Activated T-cell treated with anti-CD3 and anti-CD28 coated beads, Interleukin-2, amount 50 U/mL, for 24 hours (primary cell): ENCODE measurements around the gene CLASP1.
"Not testable (repeated sequence)": the region's sequence is repeated elsewhere in the genome, so short reads cannot be mapped to it uniquely, and the experiment has no call there.

Source experiments
- DNase-seq: peaks from one replicate; pipeline ENCODE4 v3.0.0-alpha.2; 2020
- H3K27ac Mint-ChIP-seq: 2 replicates; pipeline ENCODE4 v1.8.0; 2020; ENCODE audit warnings: mild to moderate bottlenecking, mixed read lengths
- H3K27me3 Mint-ChIP-seq: 2 replicates; pipeline ENCODE4 v1.8.0; 2020; ENCODE audit warnings: mixed read lengths
- H3K36me3 Mint-ChIP-seq: 2 replicates; pipeline ENCODE4 v1.8.0; 2020; ENCODE audit warnings: low read depth, mixed read lengths
- H3K4me1 Mint-ChIP-seq: 2 replicates; pipeline ENCODE4 v1.8.0; 2020; ENCODE audit warnings: low read depth, mixed read lengths
- H3K4me3 Mint-ChIP-seq: 2 replicates; pipeline ENCODE4 v1.8.0; 2020; ENCODE audit warnings: mild to moderate bottlenecking, moderate library complexity, mixed read lengths
- H3K9me3 Mint-ChIP-seq: 2 replicates; pipeline ENCODE4 v1.8.0; 2020; ENCODE audit warnings: mixed read lengths

The CLASP1 gene

DNA sequence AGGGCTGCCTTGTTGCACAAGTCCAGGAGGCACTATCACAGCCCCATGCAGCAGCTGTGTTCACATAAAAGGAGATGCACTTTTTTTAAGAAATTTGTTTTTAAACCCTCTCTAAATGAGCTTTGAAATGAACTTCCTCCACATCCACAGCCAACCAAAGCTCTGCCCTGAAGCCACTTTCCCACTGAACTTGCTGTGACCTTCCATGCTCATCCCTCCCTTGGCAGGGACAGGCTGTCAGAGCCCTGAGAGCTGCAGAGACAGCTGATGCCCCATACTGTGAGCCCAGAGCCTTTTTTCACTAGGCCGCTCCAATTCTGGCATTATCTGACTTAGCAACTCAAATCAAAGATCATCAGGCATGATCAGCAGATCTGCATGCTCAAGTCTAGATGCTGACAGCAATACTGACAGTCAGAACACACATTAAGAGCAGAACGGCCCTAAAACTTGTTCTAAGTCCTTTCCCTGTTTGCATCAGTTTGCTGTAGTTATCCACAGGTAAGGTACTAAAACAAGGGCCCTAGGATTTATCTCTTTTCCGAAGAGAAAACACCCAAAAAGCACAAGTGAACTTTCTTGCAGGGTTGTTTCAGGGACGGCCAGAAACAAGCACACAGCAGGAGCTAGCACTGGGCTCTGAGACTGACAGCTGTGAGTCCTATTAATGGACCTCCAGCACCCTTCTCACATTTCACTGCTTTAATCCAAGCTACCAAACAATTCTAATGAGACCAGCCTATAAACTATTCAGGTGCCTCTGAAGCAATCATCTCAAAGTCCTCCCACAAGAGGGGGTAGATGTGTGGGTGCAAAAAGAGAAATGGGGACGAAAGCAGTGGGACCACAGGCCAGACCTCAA lies 83.6 kb downstream of the CLASP1 start:
- peaks cover 25% of the 10 kb centered on the region for H3K36me3 Mint-ChIP-seq
- H3K27ac Mint-ChIP-seq: peak overlapping the region; percentile 74
- no peak for DNase-seq
- peaks cover 82% of the 10 kb centered on the region for H3K4me1 Mint-ChIP-seq
- H3K27me3 Mint-ChIP-seq: no peaks in the 10 kb centered on the region
- no peak overlapping the region for H3K4me3 Mint-ChIP-seq
- peaks cover 10% of the 10 kb centered on the region for H3K9me3 Mint-ChIP-seq

DNA sequence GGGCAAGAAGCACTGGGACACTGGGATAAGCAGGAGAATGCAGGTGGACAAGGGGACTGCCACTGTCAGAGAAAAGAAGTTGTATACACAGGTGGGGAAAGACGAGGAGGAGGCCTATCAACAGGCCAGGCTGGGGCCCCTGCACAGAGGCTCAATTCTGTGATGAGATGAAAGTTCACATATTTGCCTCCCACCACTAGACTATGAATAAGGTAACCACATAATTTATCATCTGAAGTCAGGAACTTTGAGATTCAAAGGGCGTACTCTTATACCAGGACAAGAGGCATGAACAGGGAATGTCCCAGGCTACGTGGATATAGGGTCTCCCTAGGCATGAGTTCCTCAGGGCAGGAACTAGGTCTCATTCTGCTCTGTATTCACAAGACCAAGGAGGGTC lies 84.4 kb downstream of the CLASP1 start:
- H3K4me3 Mint-ChIP-seq: no peak overlapping the region
- H3K9me3 Mint-ChIP-seq: peaks cover 10% of the 10 kb centered on the region
- DNase-seq: no peak
- H3K27me3 Mint-ChIP-seq: no peaks in the 10 kb centered on the region
- H3K27ac Mint-ChIP-seq: peak overlapping the region; percentile 74
- peaks cover 21% of the 10 kb centered on the region for H3K36me3 Mint-ChIP-seq
- peaks cover 81% of the 10 kb centered on the region for H3K4me1 Mint-ChIP-seq

DNA sequence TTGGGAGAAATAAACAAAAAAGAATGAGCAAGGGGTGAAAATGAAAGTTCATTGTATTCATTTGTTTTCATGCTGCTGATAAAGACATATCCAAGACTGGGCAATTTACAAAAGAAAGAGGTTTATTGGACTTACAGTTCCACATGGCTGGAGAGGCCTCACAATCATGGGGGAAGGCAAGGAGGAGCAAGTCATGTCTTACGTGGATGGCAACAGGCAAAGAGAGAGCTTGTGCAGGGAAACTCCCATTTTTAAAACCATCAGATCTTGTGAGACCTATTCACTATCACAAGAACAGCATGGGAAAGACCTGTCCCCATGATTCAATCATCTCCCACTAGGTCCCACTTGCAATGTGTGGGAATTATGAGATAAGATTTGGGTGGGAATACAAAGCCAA lies 85.5 kb downstream of the CLASP1 start:
- H3K4me3 Mint-ChIP-seq, H3K9me3 Mint-ChIP-seq, H3K27ac Mint-ChIP-seq, H3K27me3 Mint-ChIP-seq, DNase-seq: not testable (repeated sequence)
- H3K36me3 Mint-ChIP-seq: peaks cover 19% of the 10 kb centered on the region
- peaks cover 82% of the 10 kb centered on the region for H3K4me1 Mint-ChIP-seq

DNA sequence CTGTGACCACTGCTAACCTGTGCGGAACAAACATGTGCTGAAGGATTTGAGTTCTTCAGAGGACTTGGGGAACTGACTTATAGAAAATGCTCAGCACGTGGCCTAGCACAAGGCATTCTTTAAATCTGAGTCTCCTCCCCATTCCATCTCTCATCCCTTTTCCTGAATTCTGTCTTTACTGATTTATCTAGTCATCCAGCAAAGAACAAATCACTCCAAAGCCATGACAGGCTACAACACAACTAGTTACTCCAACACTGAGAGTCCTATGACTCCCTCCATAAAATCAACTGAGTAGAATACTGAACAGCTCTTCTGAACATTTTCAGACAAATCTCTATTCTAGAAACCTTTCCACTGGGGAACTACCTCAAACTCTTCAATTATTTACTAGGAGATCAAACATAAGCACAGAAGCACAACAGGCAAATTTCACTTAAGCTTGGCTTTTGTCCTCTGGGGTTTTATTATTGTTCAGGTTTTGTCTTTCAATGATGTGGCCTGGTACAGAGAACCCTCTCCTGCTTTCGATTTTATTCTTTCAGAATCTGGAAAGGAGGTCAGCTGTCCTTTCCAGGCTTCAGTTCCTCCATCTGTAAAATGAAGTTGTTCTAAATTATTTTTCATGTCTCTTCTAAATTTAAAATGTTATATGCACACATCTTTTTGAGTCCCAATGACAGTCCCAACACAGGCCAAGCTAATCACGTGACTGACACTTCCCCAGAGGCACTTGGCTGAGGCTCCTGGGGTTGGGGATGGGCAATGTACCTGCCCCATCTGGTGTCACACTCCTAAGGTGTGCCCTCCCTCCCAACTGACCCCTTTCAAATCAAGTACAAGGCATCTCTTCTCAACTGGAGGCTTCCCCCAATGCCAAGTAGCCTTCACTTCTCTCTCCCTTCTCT lies 86.7 kb downstream of the CLASP1 start:
- Mint-ChIP-seq H3K36me3 (peaks cover 19% of the 10 kb centered on the region), H3K4me1 (peaks cover 73% of the 10 kb centered on the region), H3K9me3 (peaks cover 10% of the 10 kb centered on the region), H3K27ac (peak overlapping the region; percentile 54), H3K27me3 (no peaks in the 10 kb centered on the region), H3K4me3 (no peak overlapping the region)
- DNase-seq: no peak

DNA sequence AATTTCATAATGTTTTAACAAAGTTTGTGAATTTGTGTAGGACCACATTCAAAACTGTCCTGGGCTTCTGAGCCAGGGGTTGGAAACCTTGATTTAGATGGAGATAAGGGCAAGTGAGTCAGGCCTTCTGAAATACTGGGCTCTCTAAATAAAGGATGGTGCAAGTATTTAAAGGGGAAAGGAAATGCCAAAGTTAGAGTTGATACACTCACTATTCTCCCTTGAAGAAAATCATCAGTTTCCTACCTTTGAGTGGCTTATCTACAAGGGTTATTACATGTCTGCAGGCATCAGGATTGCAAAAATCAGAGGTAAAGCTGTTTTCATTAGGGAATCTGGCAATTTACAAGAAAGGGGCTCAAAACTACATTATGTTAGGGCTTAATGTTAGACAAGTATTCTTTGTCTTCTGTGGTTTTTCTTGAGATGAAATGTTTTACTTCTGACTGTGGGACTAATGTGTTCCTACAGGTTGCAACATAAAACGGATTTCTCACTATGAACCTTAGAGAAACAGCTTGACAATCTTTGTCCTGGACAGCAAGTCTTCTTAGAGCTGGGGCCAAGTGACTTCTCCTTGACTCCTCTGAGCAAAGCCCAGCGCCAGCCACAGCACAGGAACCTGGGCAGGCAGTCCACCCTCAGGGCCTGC lies 87.5 kb downstream of the CLASP1 start:
- peaks cover 10% of the 10 kb centered on the region for H3K9me3 Mint-ChIP-seq
- peaks cover 19% of the 10 kb centered on the region for H3K36me3 Mint-ChIP-seq
- H3K4me1 Mint-ChIP-seq: peaks cover 70% of the 10 kb centered on the region
- H3K27me3 Mint-ChIP-seq: no peaks in the 10 kb centered on the region
- no peak for DNase-seq
- H3K27ac Mint-ChIP-seq: peak overlapping the region; percentile 54
- no peak overlapping the region for H3K4me3 Mint-ChIP-seq

DNA sequence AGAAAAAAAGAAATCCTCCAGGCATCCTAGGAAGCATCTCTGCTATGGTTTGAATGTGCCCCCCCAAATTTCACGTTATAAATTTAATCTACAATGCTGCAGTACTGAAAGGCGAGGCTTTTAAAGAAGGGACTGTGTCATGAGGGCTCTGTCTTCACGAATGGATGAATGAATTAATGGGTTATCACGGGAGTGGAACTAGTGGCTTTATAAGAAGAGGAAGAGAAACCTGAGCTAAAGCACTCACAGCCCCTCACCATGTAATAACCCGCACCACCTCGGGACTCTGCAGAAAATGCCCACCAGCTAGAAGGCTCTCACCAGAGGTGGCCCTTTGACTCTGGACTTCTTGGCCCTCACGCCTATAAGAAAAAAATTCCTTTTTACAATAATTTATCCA lies 90.9 kb downstream of the CLASP1 start:
- Mint-ChIP-seq H3K36me3 (peaks cover 8% of the 10 kb centered on the region), H3K9me3 (no peaks in the 10 kb centered on the region), H3K4me1 (peaks cover 46% of the 10 kb centered on the region), H3K4me3 (no peak overlapping the region), H3K27me3 (no peaks in the 10 kb centered on the region), H3K27ac (no peak overlapping the region)
- DNase-seq: no peak

DNA sequence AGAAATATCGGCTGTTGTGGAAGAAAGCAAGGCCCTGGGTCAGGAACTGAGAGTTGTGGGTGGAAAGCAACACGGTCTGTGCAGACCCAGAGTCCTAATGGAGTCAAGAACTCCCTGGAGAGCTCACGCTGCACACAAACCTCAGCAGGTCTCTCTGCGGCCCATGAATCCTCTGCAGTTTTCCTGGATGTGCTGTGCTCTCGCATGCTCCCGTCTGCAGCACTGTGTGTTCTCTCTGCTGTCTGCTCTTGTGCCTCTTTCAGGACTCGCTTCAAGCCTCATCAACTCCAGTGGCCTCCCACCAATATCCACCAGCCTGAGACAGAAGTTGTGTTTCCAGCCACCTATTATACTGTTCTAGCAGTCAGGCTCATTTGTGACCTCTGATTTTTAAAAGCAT lies 94.3 kb downstream of the CLASP1 start:
- no peak overlapping the region for H3K27ac Mint-ChIP-seq
- peaks cover 5% of the 10 kb centered on the region for H3K9me3 Mint-ChIP-seq
- no peak for DNase-seq
- H3K4me3 Mint-ChIP-seq: no peak overlapping the region
- peaks cover 51% of the 10 kb centered on the region for H3K4me1 Mint-ChIP-seq
- H3K36me3 Mint-ChIP-seq: peaks cover 12% of the 10 kb centered on the region
- no peaks in the 10 kb centered on the region for H3K27me3 Mint-ChIP-seq

DNA sequence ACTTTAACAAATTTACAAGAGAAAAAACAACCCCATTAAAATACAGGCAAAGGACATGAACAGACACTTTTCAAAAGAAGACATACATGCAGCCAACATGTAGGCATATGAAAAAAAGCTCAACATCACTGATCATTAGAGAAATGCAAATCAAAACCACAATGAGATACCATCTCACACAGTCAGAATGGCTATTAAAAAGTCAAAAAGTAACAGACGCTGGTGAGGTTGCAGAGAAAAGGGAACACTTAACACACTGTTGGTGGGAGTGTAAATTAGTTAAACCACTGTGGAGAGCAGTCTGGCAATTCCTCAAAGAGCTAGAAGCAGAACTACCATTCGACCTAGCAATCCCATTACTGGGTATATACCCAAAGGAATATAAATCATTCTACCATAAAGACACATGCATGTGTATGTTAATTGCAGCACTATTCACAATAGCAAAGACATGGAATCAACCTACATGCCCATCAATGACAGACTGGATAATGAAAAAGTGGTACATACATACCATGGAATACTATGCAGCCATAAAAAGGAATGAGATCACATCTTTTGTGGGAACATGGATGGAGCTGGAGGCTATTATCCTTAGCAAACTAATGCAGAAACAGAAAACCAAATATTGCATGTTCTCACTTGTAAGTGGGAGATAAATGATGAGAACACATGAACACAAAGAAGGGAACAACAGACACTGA lies 96.6 kb downstream of the CLASP1 start:
- peaks cover 23% of the 10 kb centered on the region for H3K36me3 Mint-ChIP-seq
- H3K27ac Mint-ChIP-seq, H3K27me3 Mint-ChIP-seq, H3K4me3 Mint-ChIP-seq, DNase-seq: not testable (repeated sequence)
- H3K9me3 Mint-ChIP-seq: peaks cover 10% of the 10 kb centered on the region
- H3K4me1 Mint-ChIP-seq: peaks cover 60% of the 10 kb centered on the region

DNA sequence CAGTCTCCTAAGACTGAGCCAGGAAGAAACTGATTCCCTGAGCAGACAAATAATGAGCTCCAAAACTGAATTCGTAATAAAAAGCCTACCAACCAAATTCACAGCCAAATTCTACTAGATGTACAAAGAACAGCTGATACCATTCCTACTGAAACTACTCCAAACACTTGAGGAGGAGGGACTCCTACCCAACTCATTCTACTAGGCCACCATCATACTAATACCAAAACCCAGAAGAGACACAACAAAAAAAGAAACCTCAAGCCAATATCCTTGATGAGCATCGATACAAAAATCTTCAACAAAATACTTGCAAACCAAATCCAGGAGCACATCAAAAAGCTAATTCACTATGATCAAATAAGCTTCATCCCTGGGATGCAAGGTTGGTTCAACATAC lies 98.6 kb downstream of the CLASP1 start:
- no peak for DNase-seq
- Mint-ChIP-seq H3K27ac (no peak overlapping the region), H3K36me3 (peaks cover 23% of the 10 kb centered on the region), H3K4me1 (peaks cover 60% of the 10 kb centered on the region), H3K9me3 (peaks cover 10% of the 10 kb centered on the region), H3K27me3 (no peaks in the 10 kb centered on the region), H3K4me3 (no peak overlapping the region)

DNA sequence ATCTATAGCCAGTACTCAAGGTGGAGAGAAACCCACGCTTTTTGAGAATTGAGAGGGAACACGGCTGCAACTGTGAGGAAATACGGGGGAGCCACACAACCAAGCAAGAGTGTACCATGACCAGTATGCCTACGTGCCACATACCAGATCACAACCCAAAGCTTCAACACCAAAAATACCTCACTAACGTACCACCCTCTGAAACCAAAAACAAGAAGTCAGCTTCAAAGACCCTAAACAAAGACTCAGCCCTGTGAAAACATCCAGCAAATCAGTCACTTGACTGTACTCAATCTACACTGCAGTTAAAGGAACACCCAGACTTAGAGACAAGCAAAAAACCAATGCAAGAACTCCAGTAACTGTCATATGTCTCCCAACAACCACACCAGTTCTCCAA lies 101.6 kb downstream of the CLASP1 start:
- no peak overlapping the region for H3K4me3 Mint-ChIP-seq
- DNase-seq: no peak
- peaks cover 62% of the 10 kb centered on the region for H3K4me1 Mint-ChIP-seq
- H3K36me3 Mint-ChIP-seq: peaks cover 19% of the 10 kb centered on the region
- no peaks in the 10 kb centered on the region for H3K27me3 Mint-ChIP-seq
- peak overlapping the region; percentile 29 for H3K27ac Mint-ChIP-seq
- peaks cover 8% of the 10 kb centered on the region for H3K9me3 Mint-ChIP-seq

DNA sequence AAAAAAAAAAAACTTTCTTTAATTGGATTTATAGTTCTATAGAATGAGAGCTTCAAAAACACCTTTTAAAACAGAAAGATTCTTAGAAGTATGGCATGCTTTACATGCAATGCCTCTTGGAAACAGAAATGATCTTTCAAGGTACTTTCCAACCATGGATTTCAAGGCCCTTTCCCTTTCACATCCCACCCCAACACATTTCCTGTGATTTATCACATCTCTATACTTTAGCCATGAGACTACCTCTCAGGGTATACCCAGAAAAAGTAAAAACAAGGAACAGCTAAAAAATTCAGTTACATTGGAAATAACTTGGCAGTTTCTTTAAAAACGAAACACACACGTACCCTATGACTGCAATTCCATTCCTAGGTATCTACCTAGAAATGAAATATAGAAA lies 103.3 kb downstream of the CLASP1 start:
- H3K36me3 Mint-ChIP-seq: peaks cover 17% of the 10 kb centered on the region
- DNase-seq: no peak
- H3K27ac Mint-ChIP-seq: peak overlapping the region; percentile 64
- H3K9me3 Mint-ChIP-seq: peaks cover 8% of the 10 kb centered on the region
- no peak overlapping the region for H3K4me3 Mint-ChIP-seq
- peaks cover 48% of the 10 kb centered on the region for H3K4me1 Mint-ChIP-seq
- no peaks in the 10 kb centered on the region for H3K27me3 Mint-ChIP-seq

DNA sequence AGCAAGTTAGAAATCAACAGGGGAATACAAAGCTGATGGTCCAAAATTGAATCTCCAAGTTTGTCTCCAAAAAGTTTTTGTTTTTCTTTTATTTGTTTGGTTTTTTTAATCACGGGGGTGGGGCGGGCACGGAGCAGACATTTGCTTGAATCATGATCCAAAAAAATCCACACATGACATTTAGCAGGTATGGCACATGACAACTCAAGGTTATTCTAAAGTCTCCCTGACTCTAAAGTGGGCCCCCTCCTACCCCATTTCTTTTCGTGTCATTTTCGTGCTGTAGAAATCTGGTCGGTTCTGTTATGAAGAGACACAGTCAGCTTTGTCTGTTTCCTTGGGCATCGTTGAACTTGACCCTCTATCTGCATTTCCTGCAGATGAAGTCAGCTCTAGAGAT lies 104.0 kb downstream of the CLASP1 start:
- H3K27ac Mint-ChIP-seq: no peak overlapping the region
- H3K4me1 Mint-ChIP-seq: peaks cover 46% of the 10 kb centered on the region
- no peak overlapping the region for H3K4me3 Mint-ChIP-seq
- peaks cover 8% of the 10 kb centered on the region for H3K9me3 Mint-ChIP-seq
- peaks cover 13% of the 10 kb centered on the region for H3K36me3 Mint-ChIP-seq
- no peaks in the 10 kb centered on the region for H3K27me3 Mint-ChIP-seq
- no peak for DNase-seq

DNA sequence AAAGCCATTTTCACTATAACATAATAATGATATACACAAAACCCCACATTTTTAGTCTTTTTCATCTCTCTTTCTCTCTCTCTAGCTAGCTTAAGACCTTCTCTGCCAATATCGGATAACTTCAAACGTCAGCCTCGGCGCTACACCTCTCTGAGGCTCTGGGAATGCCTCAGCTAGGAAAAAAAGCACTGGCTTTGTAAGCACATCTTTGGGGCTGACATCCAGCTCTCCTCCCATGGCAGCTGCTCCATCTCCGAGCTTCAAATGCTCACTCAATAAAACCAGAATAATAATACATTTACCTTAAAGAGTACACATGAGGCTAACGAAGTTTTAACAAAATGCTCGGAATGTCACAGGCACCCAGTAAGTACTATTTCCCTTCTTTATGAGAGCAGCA lies 107.8 kb downstream of the CLASP1 start:
- no peak overlapping the region for H3K4me3 Mint-ChIP-seq
- no peak overlapping the region for H3K27ac Mint-ChIP-seq
- no peak for DNase-seq
- no peaks in the 10 kb centered on the region for H3K36me3 Mint-ChIP-seq
- peaks cover 44% of the 10 kb centered on the region for H3K4me1 Mint-ChIP-seq
- no peaks in the 10 kb centered on the region for H3K27me3 Mint-ChIP-seq
- no peaks in the 10 kb centered on the region for H3K9me3 Mint-ChIP-seq
